GM12878 (cell line): Measurements from ENCODE around the gene MLPH. TPM values are rescaled to one million over a fixed set of nuclear protein-coding genes. Genes with fewer than 3 reads are reported as not detected.

Source experiments
- ATAC-seq: fragments of 200-7000 bp; cut with Tn5 transposase; 3 replicates; pipeline ENCODE4 v1.9.1; 2020; ENCODE audit warnings: mild to moderate bottlenecking, moderate library complexity
- BruUV-seq: library from RNA; stranded (reverse); fragments of 400-500 nt; replicated peaks from 2 replicates; lab custom pipeline; 2021; lab: Mats Ljungman, UMichigan
- CTCF ChIA-PET: fragments of 300-600 bp; sonication (Branson Sonifier 250); formaldehyde crosslinking; extraction: SDS; loops from one replicate; lab custom pipeline; 2021; ENCODE audit warnings: inconsistent platforms; lab: Yijun Ruan, JAX
- POLR2A ChIA-PET: fragments of 350-600 bp; formaldehyde crosslinking; extraction: SDS; loops from one replicate; lab custom pipeline; 2021; ENCODE audit warnings: inconsistent platforms; lab: Charles Lee
- RAD21 ChIA-PET: fragments of 300-600 bp; sonication (Branson Sonifier 250); formaldehyde crosslinking; loops from one replicate; lab custom pipeline; 2023; ENCODE audit warnings: antibody characterized with exemption; ENCODE audit not compliant: unreplicated experiment; lab: Charles Lee
- SMC1A ChIA-PET: fragments of 300-600 bp; sonication (Branson Sonifier 250); formaldehyde crosslinking; loops from one replicate; lab custom pipeline; 2023; ENCODE audit not compliant: unreplicated experiment, uncharacterized antibody; lab: Charles Lee
- DNase-seq: peaks from one replicate; pipeline ENCODE4 v3.0.0-alpha.2; 2011; ENCODE audit warnings: low read depth, low spot score
- FAIRE-seq: peaks from 3 replicates; lab custom pipeline; 2011; peaks lifted over from hg19 to GRCh38; lab: Jason Lieb, UNC
- H2AFZ ChIP-seq: 2 replicates; pipeline ENCODE4 v1.6.0; 2011; ENCODE audit warnings: low read depth, low read length, control low read depth; ENCODE audit not compliant: control insufficient read depth
- H3K27ac ChIP-seq: 2 replicates; pipeline ENCODE4 v1.5.1; 2011; ENCODE audit warnings: control low read depth; ENCODE audit not compliant: control insufficient read depth, insufficient read depth
- H3K27me3 ChIP-seq, 2 experiments: replicated peaks in 1 of 2; 2 replicates each; pipeline versions ENCODE4 v1.6.0 to v1.6.1; 2011; ENCODE audit warnings: low read length in 1 of 2; ENCODE audit not compliant: control insufficient read depth in 2 of 2, insufficient read depth in 2 of 2
- H3K36me3 ChIP-seq, 2 experiments: 2 replicates each; pipeline ENCODE4 v1.5.1; 2011; ENCODE audit warnings: low read length in 1 of 2; ENCODE audit not compliant: control insufficient read depth in 2 of 2, insufficient read depth in 2 of 2
- H3K4me1 ChIP-seq: 2 replicates; pipeline ENCODE4 v1.6.1; 2011; ENCODE audit warnings: mild to moderate bottlenecking, low read length, moderate library complexity, mixed read lengths; ENCODE audit not compliant: control insufficient read depth, insufficient read depth
- H3K4me2 ChIP-seq: 2 replicates; pipeline ENCODE4 v1.6.0; 2011; ENCODE audit warnings: control low read depth; ENCODE audit not compliant: control insufficient read depth, insufficient read depth
- H3K4me3 ChIP-seq: fragments of 200-600 bp; sonication (generic); 2 replicates; pipeline ENCODE4 v1.5.1; 2016
- H3K79me2 ChIP-seq: 2 replicates; pipeline ENCODE4 v1.6.0; 2011; ENCODE audit warnings: low read length; ENCODE audit not compliant: control insufficient read depth, insufficient read depth
- H3K9ac ChIP-seq: 2 replicates; pipeline ENCODE4 v1.8.0; 2011; ENCODE audit warnings: low read length, control low read depth, mixed read lengths; ENCODE audit not compliant: control insufficient read depth, insufficient read depth
- H3K9me3 ChIP-seq: replicated peaks from 3 replicates; pipeline ENCODE4 v1.5.1; 2011; ENCODE audit warnings: mild to moderate bottlenecking, low read length; ENCODE audit not compliant: control insufficient read depth, insufficient read depth
- H4K20me1 ChIP-seq: 2 replicates; pipeline ENCODE4 v1.6.0; 2011; ENCODE audit not compliant: control insufficient read depth, insufficient read depth
- ASH2L ChIP-seq: fragments of 300-600, 200-600 bp; sonication (generic); IDR thresholded peaks from 2 replicates; pipeline ENCODE4 v1.6.1; 2017; ENCODE audit warnings: low read depth, mild to moderate bottlenecking, borderline replicate concordance
- BHLHE40 ChIP-seq, 2 experiments: fragments of 450-650 bp in 1 of 2; IDR thresholded peaks; 2 replicates each; pipeline ENCODE4 v1.6.1; 2011 to 2017; ENCODE audit warnings: low read depth in 2 of 2, borderline replicate concordance in 1 of 2, improper control_type of control experiment in 1 of 2, low read length in 1 of 2, mild to moderate bottlenecking in 1 of 2
- BMI1 ChIP-seq: fragments of 450-650 bp; IDR thresholded peaks from 2 replicates; pipeline ENCODE4 v1.6.1; 2016; ENCODE audit warnings: mild to moderate bottlenecking, moderate library complexity, borderline replicate concordance
- BRCA1 ChIP-seq: IDR thresholded peaks from 2 replicates; pipeline ENCODE4 v1.6.1; 2011; ENCODE audit warnings: low read depth, low read length, improper control_type of control experiment
- HDAC2 ChIP-seq: fragments of 200-600 bp; sonication (generic); IDR thresholded peaks from 2 replicates; pipeline ENCODE4 v1.6.1; 2017
- MLLT1 ChIP-seq: fragments of 450-650 bp; IDR thresholded peaks from 2 replicates; pipeline ENCODE4 v1.6.1; 2016; ENCODE audit warnings: mild to moderate bottlenecking
- MTA3 ChIP-seq: IDR thresholded peaks from 2 replicates; pipeline ENCODE4 v1.6.1; 2012; ENCODE audit warnings: low read length, inconsistent platforms, borderline replicate concordance
- STAT1 ChIP-seq: fragments of 450-650 bp; conservative IDR thresholded peaks from 2 replicates; pipeline ENCODE4 v1.6.1; 2014; ENCODE audit warnings: antibody characterized with exemption, mild to moderate bottlenecking
- TCF12 ChIP-seq: IDR thresholded peaks from 2 replicates; pipeline ENCODE4 v1.6.1; 2011; ENCODE audit warnings: low read depth, mild to moderate bottlenecking, low read length
- TCF7 ChIP-seq: IDR thresholded peaks from 2 replicates; pipeline ENCODE4 v1.6.1; 2014; ENCODE audit warnings: antibody characterized with exemption, borderline replicate concordance
- WGBS: methylation state at CpG from one replicate; pipeline ENCODE4 v1.1.6; 2016; ENCODE audit warnings: low lambda C conversion rate; ENCODE audit not compliant: insufficient replicate concordance, insufficient coverage; ENCODE audit errors: missing lambda C conversion rate; 5-methylcytosine and 5-hydroxymethylcytosine counted together
- in situ Hi-C: fragments of 300-500 bp; cut with MboI; formaldehyde crosslinking; loops from 9 replicates; pipeline ENCODE4 v1.14.3; 2018; ENCODE audit warnings: mixed read lengths
- intact Hi-C: fragments of 100-400 bp; cut with micrococcal nuclease; formaldehyde crosslinking; loops from one replicate; pipeline ENCODE4 v1.14.2; 2022; ENCODE audit not compliant: unreplicated experiment
- polyA plus RNA-seq, 11 experiments: library from polyadenylated mRNA; depleted of rRNA in 4 of 11; unstranded in 6 of 11; stranded (reverse) in 5 of 11; fragments of >200 nt; fragmentation: Nextera tagmentation in 4 of 11; fragmentation: Illumina TruSeq in 1 of 11; extraction: Ambion mirVana in 4 of 11; extraction: Trizol in 1 of 11; gene quantifications; 1 replicate in 1 of 11; 2 replicates in 10 of 11; pipeline versions ENCODE4 v1.2.1 to v1.2.3, GENCODE V29; 2011 to 2016; ENCODE audit warnings: inconsistent platforms in 2 of 11, missing spikeins in 2 of 11, low read depth in 1 of 11
- total RNA-seq, 4 experiments: library from RNA; depleted of rRNA in 3 of 4; stranded (reverse); fragments of >200 nt in 3 of 4; fragmentation: Illumina TruSeq in 1 of 4; extraction: Trizol in 1 of 4; gene quantifications; 2 replicates each; pipeline versions ENCODE4 v1.2.1 to v1.2.3, GENCODE V29; 2013 to 2021
- TF ChIP-seq, protein P1 (sequence below): fragments of 450-650 bp; IDR thresholded peaks from 2 replicates; pipeline ENCODE4 v1.6.1; 2016; ENCODE audit warnings: mild to moderate bottlenecking
- TF ChIP-seq, protein P2 (sequence below), 3 experiments: IDR thresholded peaks in 2 of 3; conservative IDR thresholded peaks in 1 of 3; 2 replicates each; pipeline ENCODE4 v1.5.1; 2011; ENCODE audit warnings: low read depth in 3 of 3, low read length in 3 of 3, mild to moderate bottlenecking in 3 of 3, control low read depth in 2 of 3, moderate library complexity in 2 of 3, inconsistent platforms in 1 of 3, mixed read lengths in 1 of 3; ENCODE audit not compliant: control insufficient read depth in 2 of 3, insufficient read depth in 1 of 3; ENCODE audit errors: extremely low read depth in 1 of 3

The MLPH gene
- total and polyA plus RNA-seq, 10 of the 15 experiments (the other 5 are each of a cell fraction or from before 2014, with no cell fraction given), result 0.16 to 0.85 TPM; not detected in 8

DNA sequence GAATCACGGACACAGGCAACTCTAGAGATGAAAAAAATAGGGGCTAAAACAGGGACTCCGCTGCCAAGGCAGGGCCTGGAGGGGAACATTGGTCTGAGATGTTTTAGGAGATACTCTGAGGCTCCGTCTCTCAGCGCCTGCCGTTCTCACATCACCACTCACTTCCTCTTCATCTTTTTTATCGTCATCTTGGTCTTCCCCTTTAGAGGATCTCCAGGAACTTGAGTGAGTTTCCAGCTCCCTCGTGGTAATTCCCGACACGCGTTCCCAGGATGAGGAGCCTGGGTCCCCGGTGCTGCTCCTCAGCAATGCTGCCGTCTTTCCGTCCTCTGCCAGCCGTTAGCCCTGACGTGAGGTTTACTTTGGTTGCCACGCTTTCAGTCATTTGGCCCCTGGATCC, 16.1 kb downstream of the MLPH start:
- Histone ChIP-seq H3K9me3 (no peaks in the 10 kb centered on the region), H3K4me3 (no peak overlapping the region), H3K27ac (no peak overlapping the region), H3K36me3 (no peaks in the 10 kb centered on the region), H3K79me2 (no peaks in the 10 kb centered on the region), H3K4me2 (no peak overlapping the region), H3K4me1 (no peaks in the 10 kb centered on the region), H3K27me3 (peaks cover 2 to 3% of the 10 kb centered on the region in 2 experiments; a peak in 3 of 4 replicates), H2AFZ (no peak overlapping the region), H3K9ac (no peak overlapping the region), H4K20me1 (no peaks in the 10 kb centered on the region)
- no peak for DNase-seq
- ChIA-PET CTCF (interaction anchor here (1.9 kb wide), 1 partner anchor 10 kb away, joined by 9 read pairs; no protein-coding TSS in a partner anchor), RAD21 (no interaction called here), POLR2A (no interaction called here), SMC1A (no interaction called here)
- no peak for FAIRE-seq
- in situ Hi-C loops, result no loop called here
- no peak for ATAC-seq
- WGBS, result 35% methylated on average over 16 of the region's 16 CpGs
- intact Hi-C loops, result no loop called here
- BruUV-seq, result no TSS peak
- TF ChIP-seq BRCA1 (no peak), TCF12 (no peak)

DNA sequence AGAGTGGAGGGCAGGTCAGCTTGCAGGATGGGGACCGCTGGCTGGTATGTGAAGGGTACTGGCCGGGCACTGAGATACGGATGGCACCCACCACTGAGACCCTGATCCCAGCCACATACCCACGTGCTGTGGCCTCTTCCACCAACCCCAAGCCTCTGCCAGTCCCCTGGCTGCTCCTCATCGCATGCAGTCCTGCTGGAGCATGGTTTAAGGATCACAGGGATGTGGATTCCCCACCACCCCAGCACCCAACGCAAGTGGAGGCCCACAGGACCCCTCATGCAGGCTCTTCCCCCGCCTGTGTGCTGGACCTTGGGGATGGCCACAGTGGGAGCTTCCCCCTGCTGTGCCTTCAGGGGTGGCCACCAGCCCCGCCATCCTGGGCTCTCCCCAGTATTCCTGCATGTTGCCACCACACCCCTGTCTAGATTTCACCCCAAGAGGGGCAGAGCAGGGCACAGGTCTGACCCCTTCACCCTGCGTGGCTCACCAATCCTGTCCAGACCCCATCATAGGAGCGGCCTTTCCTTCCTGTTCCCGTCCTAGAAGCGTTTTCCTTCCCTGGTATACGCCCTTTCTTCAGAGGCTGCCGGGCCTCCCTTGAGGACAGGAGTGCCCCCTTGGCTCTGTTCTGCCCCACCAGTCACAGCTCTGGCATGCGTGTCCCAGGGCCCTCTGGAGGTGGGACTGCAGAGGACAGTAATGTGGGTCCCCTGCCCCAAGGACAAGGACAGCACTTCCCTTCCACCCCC, 18.3 kb downstream of the MLPH start:
- no peaks in the 10 kb centered on the region for H3K9me3 ChIP-seq
- TF ChIP-seq ASH2L (no peak), HDAC2 (no peak), BMI1 (no peak), MTA3 (no peak), MLLT1 (no peak), STAT1 (no peak), TCF7 (no peak), BHLHE40 (IDR thresholded peaks at IDR 0.05; ENCODE audit: borderline replicate concordance in 1 of 2, low read depth in 2 of 2, low read length in 1 of 2) (no peak)
- TF ChIP-seq, protein P1, sequence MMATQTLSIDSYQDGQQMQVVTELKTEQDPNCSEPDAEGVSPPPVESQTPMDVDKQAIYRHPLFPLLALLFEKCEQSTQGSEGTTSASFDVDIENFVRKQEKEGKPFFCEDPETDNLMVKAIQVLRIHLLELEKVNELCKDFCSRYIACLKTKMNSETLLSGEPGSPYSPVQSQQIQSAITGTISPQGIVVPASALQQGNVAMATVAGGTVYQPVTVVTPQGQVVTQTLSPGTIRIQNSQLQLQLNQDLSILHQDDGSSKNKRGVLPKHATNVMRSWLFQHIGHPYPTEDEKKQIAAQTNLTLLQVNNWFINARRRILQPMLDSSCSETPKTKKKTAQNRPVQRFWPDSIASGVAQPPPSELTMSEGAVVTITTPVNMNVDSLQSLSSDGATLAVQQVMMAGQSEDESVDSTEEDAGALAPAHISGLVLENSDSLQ, result no peak
- TF ChIP-seq, protein P2, sequence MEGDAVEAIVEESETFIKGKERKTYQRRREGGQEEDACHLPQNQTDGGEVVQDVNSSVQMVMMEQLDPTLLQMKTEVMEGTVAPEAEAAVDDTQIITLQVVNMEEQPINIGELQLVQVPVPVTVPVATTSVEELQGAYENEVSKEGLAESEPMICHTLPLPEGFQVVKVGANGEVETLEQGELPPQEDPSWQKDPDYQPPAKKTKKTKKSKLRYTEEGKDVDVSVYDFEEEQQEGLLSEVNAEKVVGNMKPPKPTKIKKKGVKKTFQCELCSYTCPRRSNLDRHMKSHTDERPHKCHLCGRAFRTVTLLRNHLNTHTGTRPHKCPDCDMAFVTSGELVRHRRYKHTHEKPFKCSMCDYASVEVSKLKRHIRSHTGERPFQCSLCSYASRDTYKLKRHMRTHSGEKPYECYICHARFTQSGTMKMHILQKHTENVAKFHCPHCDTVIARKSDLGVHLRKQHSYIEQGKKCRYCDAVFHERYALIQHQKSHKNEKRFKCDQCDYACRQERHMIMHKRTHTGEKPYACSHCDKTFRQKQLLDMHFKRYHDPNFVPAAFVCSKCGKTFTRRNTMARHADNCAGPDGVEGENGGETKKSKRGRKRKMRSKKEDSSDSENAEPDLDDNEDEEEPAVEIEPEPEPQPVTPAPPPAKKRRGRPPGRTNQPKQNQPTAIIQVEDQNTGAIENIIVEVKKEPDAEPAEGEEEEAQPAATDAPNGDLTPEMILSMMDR (IDR thresholded peaks at IDR 0.05 in 2 of 3, conservative IDR thresholded peaks at IDR 0.05 in 1 of 3; ENCODE audit: control insufficient read depth in 2 of 3, extremely low read depth in 1 of 3, insufficient read depth in 1 of 3, low read depth in 3 of 3, low read length in 3 of 3), result no peak

More for the DNA sequence above, 18.3 kb downstream of the MLPH start:
- H3K79me2 ChIP-seq, result no peaks in the 10 kb centered on the region
- no peak overlapping the region for H2AFZ ChIP-seq
- FAIRE-seq (no peak), ATAC-seq (no peak), DNase-seq (no peak)
- H3K9ac ChIP-seq, result no peak overlapping the region
- ChIA-PET RAD21 (no interaction called here), SMC1A (interaction anchor here (1.4 kb wide), 1 partner anchor 8 kb away, joined by 3 read pairs; no protein-coding TSS in a partner anchor), POLR2A (no interaction called here), CTCF (interaction anchor here (1.9 kb wide), 1 partner anchor 7 kb away, joined by 9 read pairs; no protein-coding TSS in a partner anchor)
- no peak overlapping the region for H3K27ac ChIP-seq
- intact Hi-C loops (no loop called here), in situ Hi-C loops (no loop called here)
- H3K27me3 ChIP-seq, result peaks cover 2 to 3% of the 10 kb centered on the region in 2 experiments; a peak in 3 of 4 replicates
- no peaks in the 10 kb centered on the region; the same call in 1 of the 2 replicates for H4K20me1 ChIP-seq
- H3K4me2 ChIP-seq, result no peak overlapping the region
- WGBS, result 11% methylated on average over 15 of the region's 15 CpGs
- H3K4me1 ChIP-seq, result no peaks in the 10 kb centered on the region
- no peak overlapping the region for H3K4me3 ChIP-seq
- no TSS peak for BruUV-seq
- H3K36me3 ChIP-seq, result no peaks in the 10 kb centered on the region
